Stimulated activated memory B cell treated with anti-CD40 and anti-IgM and Interleukin-4, amounts not matched to agents 10 μg/mL and 1 μg/mL and 100 μg/mL, for 72 hours (primary cell): ENCODE results near the gene MMP2.

ENCODE experiments used
- ATAC-seq: fragments of 150-1000 bp; cut with Tn5 transposase; 2 replicates; pipeline ENCODE4 v1.10.0; 2021
- H3K27ac Mint-ChIP-seq: one replicate; pipeline ENCODE4 v1.8.0; 2022; ENCODE audit warnings: mild to moderate bottlenecking, mixed read lengths
- H3K27me3 Mint-ChIP-seq: one replicate; pipeline ENCODE4 v1.8.0; 2022; ENCODE audit warnings: mixed read lengths
- H3K36me3 Mint-ChIP-seq: one replicate; pipeline ENCODE4 v1.8.0; 2022; ENCODE audit warnings: mixed read lengths
- H3K4me1 Mint-ChIP-seq: one replicate; pipeline ENCODE4 v1.8.0; 2022; ENCODE audit warnings: mixed read lengths
- H3K4me3 Mint-ChIP-seq: one replicate; pipeline ENCODE4 v1.8.0; 2022; ENCODE audit warnings: mild to moderate bottlenecking, moderate library complexity, mixed read lengths
- H3K9me3 Mint-ChIP-seq: one replicate; pipeline ENCODE4 v1.8.0; 2022; ENCODE audit warnings: mixed read lengths

MMP2 gene

GRCh38 chr16:55497558-55497957 lies 18.6 kb downstream of the MMP2 start:
- no peak overlapping the region for H3K27ac Mint-ChIP-seq
- no peaks in the 10 kb centered on the region for H3K4me1 Mint-ChIP-seq
- ATAC-seq = no peak
- peaks cover 9% of the 10 kb centered on the region for H3K27me3 Mint-ChIP-seq
- H3K36me3 Mint-ChIP-seq = no peaks in the 10 kb centered on the region
- no peak overlapping the region for H3K4me3 Mint-ChIP-seq
- no peaks in the 10 kb centered on the region for H3K9me3 Mint-ChIP-seq

DNA sequence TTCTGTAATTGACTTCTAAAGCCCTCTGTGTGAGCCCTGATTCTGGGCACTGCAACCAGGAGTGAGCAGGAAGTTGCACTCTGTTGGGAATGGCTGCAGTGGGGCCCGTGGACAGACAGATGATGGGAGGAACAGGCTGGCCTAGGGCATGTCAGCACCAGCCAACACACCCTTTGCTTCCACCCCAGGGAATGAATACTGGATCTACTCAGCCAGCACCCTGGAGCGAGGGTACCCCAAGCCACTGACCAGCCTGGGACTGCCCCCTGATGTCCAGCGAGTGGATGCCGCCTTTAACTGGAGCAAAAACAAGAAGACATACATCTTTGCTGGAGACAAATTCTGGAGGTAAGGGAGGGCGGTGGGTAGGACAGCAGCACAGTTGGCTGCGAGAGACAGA lies 19.1 kb downstream of the MMP2 start:
- Mint-ChIP-seq H3K27ac (no peak overlapping the region), H3K4me1 (no peaks in the 10 kb centered on the region), H3K36me3 (no peaks in the 10 kb centered on the region), H3K4me3 (no peak overlapping the region), H3K27me3 (peaks cover 9% of the 10 kb centered on the region), H3K9me3 (no peaks in the 10 kb centered on the region)
- ATAC-seq = no peak

DNA sequence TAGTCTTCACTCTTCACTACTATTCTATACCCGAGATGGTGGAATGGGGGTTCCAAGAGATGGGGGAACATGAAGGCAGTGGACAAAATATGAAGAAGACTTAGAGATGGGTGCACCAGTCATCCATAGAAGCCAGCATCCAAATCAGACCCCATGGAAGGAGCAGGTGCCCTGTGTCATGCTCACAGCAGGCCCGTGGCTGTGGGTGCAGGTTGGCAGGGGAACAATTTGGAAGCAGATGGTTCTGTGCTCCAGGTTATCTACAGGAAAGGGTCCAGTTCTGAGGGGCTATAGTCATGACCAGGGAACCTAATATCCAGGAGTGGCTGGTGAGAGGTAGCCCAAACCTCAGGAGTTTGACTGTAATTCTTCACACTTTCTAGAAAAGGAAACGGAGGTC lies 20.3 kb downstream of the MMP2 start:
- no peaks in the 10 kb centered on the region for H3K36me3 Mint-ChIP-seq
- H3K4me1 Mint-ChIP-seq = no peaks in the 10 kb centered on the region
- peaks cover 9% of the 10 kb centered on the region for H3K27me3 Mint-ChIP-seq
- H3K9me3 Mint-ChIP-seq = no peaks in the 10 kb centered on the region
- H3K27ac Mint-ChIP-seq = no peak overlapping the region
- no peak for ATAC-seq
- H3K4me3 Mint-ChIP-seq = no peak overlapping the region

DNA sequence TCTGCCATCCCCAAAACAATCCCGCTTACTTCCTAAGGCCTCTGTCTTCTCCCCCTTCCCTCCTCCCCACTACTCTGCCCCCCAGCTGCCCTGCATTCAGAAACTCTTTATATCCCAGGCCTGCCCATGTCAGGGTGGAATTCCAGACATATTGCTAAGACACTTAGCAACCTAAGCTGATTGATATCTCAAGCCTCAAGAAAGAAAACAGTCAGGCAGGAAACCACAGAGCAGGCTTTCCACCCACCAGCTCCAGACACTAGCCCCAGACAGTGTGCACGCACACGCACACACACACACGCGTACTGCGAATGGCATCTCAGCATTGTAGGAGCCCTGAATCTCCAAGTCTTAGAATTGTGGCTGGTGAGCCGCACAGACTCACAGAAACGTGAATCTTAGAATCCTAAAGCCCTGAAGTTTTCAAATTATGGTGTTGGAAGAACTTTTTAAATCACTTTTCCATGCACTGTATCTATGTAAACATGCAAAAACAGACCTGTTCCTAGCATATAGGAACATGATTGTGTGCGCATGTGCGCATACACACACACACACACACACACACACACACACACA lies 21.0 kb downstream of the MMP2 start:
- no peak overlapping the region for H3K4me3 Mint-ChIP-seq
- H3K27me3 Mint-ChIP-seq = peaks cover 9% of the 10 kb centered on the region
- ATAC-seq = no peak
- no peaks in the 10 kb centered on the region for H3K36me3 Mint-ChIP-seq
- H3K27ac Mint-ChIP-seq = no peak overlapping the region
- H3K9me3 Mint-ChIP-seq = no peaks in the 10 kb centered on the region
- H3K4me1 Mint-ChIP-seq = no peaks in the 10 kb centered on the region

- Mint-ChIP-seq H3K4me3 (no peak overlapping the region), H3K9me3 (no peaks in the 10 kb centered on the region), H3K27me3 (peaks cover 9% of the 10 kb centered on the region), H3K4me1 (no peaks in the 10 kb centered on the region), H3K36me3 (no peaks in the 10 kb centered on the region), H3K27ac (no peak overlapping the region)
- no peak for ATAC-seq
Measured at GRCh38 chr16:55500530-55501011, 21.6 kb downstream of the MMP2 start.

- H3K27me3 Mint-ChIP-seq = peaks cover 13% of the 10 kb centered on the region
- no peaks in the 10 kb centered on the region for H3K4me1 Mint-ChIP-seq
- H3K4me3 Mint-ChIP-seq = no peak overlapping the region
- H3K9me3 Mint-ChIP-seq = no peaks in the 10 kb centered on the region
- no peaks in the 10 kb centered on the region for H3K36me3 Mint-ChIP-seq
- no peak for ATAC-seq
- H3K27ac Mint-ChIP-seq = no peak overlapping the region
Measured at GRCh38 chr16:55501549-55502322, 22.7 kb downstream of the MMP2 start.

- H3K27me3 Mint-ChIP-seq = peaks cover 17% of the 10 kb centered on the region
- H3K27ac Mint-ChIP-seq = no peak overlapping the region
Measured at GRCh38 chr16:55502801-55503366, 23.9 kb downstream of the MMP2 start.

GRCh38 chr16:55503726-55504550 lies 24.9 kb downstream of the MMP2 start:
- Mint-ChIP-seq H3K27ac (no peak overlapping the region), H3K36me3 (no peaks in the 10 kb centered on the region), H3K27me3 (peaks cover 26% of the 10 kb centered on the region), H3K4me3 (no peak overlapping the region), H3K9me3 (peaks cover 3% of the 10 kb centered on the region), H3K4me1 (peaks cover 6% of the 10 kb centered on the region)
- ATAC-seq = no peak

More at GRCh38 chr16:55502801-55503366, 23.9 kb downstream of the MMP2 start:
- Mint-ChIP-seq H3K4me1 (no peaks in the 10 kb centered on the region), H3K9me3 (no peaks in the 10 kb centered on the region), H3K4me3 (no peak overlapping the region), H3K36me3 (no peaks in the 10 kb centered on the region)
- ATAC-seq = no peak

DNA sequence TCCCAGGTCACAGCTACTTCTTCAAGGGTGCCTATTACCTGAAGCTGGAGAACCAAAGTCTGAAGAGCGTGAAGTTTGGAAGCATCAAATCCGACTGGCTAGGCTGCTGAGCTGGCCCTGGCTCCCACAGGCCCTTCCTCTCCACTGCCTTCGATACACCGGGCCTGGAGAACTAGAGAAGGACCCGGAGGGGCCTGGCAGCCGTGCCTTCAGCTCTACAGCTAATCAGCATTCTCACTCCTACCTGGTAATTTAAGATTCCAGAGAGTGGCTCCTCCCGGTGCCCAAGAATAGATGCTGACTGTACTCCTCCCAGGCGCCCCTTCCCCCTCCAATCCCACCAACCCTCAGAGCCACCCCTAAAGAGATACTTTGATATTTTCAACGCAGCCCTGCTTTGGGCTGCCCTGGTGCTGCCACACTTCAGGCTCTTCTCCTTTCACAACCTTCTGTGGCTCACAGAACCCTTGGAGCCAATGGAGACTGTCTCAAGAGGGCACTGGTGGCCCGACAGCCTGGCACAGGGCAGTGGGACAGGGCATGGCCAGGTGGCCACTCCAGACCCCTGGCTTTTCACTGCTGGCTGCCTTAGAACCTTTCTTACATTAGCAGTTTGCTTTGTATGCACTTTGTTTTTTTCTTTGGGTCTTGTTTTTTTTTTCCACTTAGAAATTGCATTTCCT lies 26.5 kb downstream of the MMP2 start:
- Mint-ChIP-seq H3K4me3 (no peak overlapping the region), H3K9me3 (peaks cover 3% of the 10 kb centered on the region), H3K4me1 (peaks cover 7% of the 10 kb centered on the region), H3K27ac (no peak overlapping the region), H3K36me3 (no peaks in the 10 kb centered on the region), H3K27me3 (peaks cover 38% of the 10 kb centered on the region)
- no peak for ATAC-seq

DNA sequence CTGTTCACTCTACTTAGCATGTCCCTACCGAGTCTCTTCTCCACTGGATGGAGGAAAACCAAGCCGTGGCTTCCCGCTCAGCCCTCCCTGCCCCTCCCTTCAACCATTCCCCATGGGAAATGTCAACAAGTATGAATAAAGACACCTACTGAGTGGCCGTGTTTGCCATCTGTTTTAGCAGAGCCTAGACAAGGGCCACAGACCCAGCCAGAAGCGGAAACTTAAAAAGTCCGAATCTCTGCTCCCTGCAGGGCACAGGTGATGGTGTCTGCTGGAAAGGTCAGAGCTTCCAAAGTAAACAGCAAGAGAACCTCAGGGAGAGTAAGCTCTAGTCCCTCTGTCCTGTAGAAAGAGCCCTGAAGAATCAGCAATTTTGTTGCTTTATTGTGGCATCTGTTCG lies 27.1 kb downstream of the MMP2 start:
- Mint-ChIP-seq H3K27me3 (peaks cover 38% of the 10 kb centered on the region), H3K4me3 (no peak overlapping the region), H3K9me3 (peaks cover 3% of the 10 kb centered on the region), H3K4me1 (peaks cover 7% of the 10 kb centered on the region), H3K36me3 (no peaks in the 10 kb centered on the region), H3K27ac (no peak overlapping the region)
- ATAC-seq = no peak

GRCh38 chr16:55506708-55507107 lies 27.7 kb downstream of the MMP2 start:
- peaks cover 7% of the 10 kb centered on the region for H3K4me1 Mint-ChIP-seq

DNA sequence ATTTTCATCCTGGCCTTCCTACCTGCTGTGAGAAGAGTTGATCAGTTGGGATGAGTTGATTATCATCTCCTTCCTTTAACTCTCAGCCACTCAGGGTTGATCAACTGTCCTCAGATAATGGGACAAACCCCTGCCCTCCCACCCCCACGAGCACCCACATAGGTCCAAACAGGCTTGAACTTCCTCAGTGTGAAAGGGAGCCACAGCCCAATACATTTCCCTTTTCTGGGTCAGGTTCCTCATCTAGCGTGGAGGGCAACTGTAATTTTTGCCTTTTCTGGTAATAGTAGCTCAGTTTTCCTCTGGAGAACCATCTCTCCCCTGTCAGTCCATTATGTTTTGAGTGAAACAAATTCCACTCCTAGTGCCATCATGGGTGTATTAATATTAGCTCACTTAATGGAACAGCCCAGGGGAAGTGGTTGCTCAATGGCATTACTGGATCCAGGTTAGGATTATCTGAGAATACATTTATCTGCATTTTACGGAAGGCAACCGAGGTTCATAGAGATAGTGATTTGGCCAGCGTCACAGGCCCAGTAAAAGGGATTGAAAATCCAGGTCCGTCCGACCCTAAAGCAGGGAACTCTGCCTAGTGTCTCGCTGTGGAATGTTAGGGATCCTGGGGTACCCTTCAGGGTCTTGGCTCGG lies 29.4 kb downstream of the MMP2 start:
- Mint-ChIP-seq H3K36me3 (no peaks in the 10 kb centered on the region), H3K4me3 (peak overlapping the region; percentile 19), H3K27me3 (peaks cover 53% of the 10 kb centered on the region), H3K27ac (no peak overlapping the region), H3K9me3 (peaks cover 5% of the 10 kb centered on the region), H3K4me1 (peaks cover 7% of the 10 kb centered on the region)
- no peak for ATAC-seq

More at GRCh38 chr16:55506708-55507107, 27.7 kb downstream of the MMP2 start:
- Mint-ChIP-seq H3K4me3 (no peak overlapping the region), H3K9me3 (peaks cover 3% of the 10 kb centered on the region), H3K27me3 (peaks cover 39% of the 10 kb centered on the region), H3K27ac (no peak overlapping the region), H3K36me3 (no peaks in the 10 kb centered on the region)
- no peak for ATAC-seq

GRCh38 chr16:55508941-55509931 lies 30.2 kb downstream of the MMP2 start, which contains the start of gene LPCAT2:
TSS of gene LPCAT2 (plus strand) at chr16:55509072. CDS start at chr16:55509182, 110 bp downstream.
- peak; percentile 53 for ATAC-seq
- Mint-ChIP-seq H3K36me3 (no peaks in the 10 kb centered on the region), H3K4me3 (peak within 1 kb of the TSS; percentile 19), H3K27me3 (peaks cover 53% of the 10 kb centered on the region), H3K4me1 (peaks cover 7% of the 10 kb centered on the region), H3K9me3 (peaks cover 5% of the 10 kb centered on the region), H3K27ac (no peak within 1 kb of the TSS)
